Measurements from ENCODE around the gene STT3A.

STT3A gene

DNA sequence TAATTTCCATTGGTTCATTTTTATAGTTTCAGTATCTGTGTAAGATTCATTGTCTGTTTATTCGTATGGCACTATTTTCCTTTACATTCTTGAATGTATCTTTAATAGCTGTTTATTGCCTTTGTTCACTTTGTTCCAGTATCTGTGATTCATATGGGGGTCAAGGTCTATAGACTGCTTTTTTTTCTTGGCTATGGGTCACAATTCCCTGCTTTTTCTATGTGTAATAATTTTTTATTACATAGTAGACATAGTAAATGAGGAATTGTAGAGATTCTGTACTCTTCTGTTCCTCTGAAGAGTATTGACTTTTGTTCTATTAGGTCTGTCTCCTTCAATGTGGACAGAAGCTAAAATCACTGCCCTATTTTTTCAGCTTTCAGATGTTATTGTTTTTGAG lies 77.5 kb downstream of the STT3A start:
- no peak for DNase-seq

DNA sequence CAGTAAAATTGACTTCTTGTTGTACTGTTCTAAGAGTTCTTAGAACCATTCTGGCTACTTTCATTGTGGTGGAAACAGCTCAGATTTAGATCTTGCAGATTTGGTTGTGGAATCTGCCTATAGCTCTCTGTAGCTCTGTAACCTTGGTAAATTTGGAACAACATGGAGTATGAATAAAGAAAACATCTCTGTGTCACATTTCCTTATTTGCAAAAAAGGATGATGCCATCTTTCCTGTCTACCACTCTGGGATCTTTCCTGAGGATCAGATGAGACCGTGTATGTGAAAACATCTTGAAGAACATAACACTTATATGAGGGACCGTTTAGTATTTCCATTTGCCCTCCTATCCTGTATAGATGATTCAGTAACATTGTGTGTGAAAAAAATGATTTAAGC lies 78.9 kb downstream of the STT3A start:
- no peak for DNase-seq

All from T-helper 9 cell (primary cell).